ENCODE measurements around the gene SETD1B.

SETD1B gene

GRCh38 chr12:121828306-121828705 lies 24.5 kb downstream of the SETD1B start:
- no peak for TF ChIP-seq CTCF (IDR thresholded peaks at IDR 0.05; ENCODE audit: insufficient read depth, low read depth, low read length, missing control alignments)
- no peak overlapping the region for H3K4me3 ChIP-seq (ENCODE audit: low read depth, low read length)
- no peak for DNase-seq (ENCODE audit: low read depth)

- no peak overlapping the region for H3K4me3 ChIP-seq (ENCODE audit: low read depth, low read length)
- no peak for TF ChIP-seq CTCF (IDR thresholded peaks at IDR 0.05; ENCODE audit: insufficient read depth, low read depth, low read length, missing control alignments)
- DNase-seq (ENCODE audit: low read depth), result no peak
These were observed 25.0 kb downstream of the SETD1B start for GRCh38 chr12:121828826-121829225.

GRCh38 chr12:121829250-121829918 lies 25.6 kb downstream of the SETD1B start:
- TF ChIP-seq CTCF (IDR thresholded peaks at IDR 0.05; ENCODE audit: insufficient read depth, low read depth, low read length, missing control alignments), result no peak
- H3K4me3 ChIP-seq (ENCODE audit: low read depth, low read length), result no peak overlapping the region
- no peak for DNase-seq (ENCODE audit: low read depth)

GRCh38 chr12:121830134-121830533 lies 26.3 kb downstream of the SETD1B start:
- H3K4me3 ChIP-seq (ENCODE audit: low read depth, low read length), result no peak overlapping the region
- no peak for DNase-seq (ENCODE audit: low read depth)
- TF ChIP-seq CTCF (IDR thresholded peaks at IDR 0.05; ENCODE audit: insufficient read depth, low read depth, low read length, missing control alignments), result no peak

- DNase-seq (ENCODE audit: low read depth), result no peak
- no peak for TF ChIP-seq CTCF (IDR thresholded peaks at IDR 0.05; ENCODE audit: insufficient read depth, low read depth, low read length, missing control alignments)
- no peak overlapping the region for H3K4me3 ChIP-seq (ENCODE audit: low read depth, low read length)
These were observed 26.9 kb downstream of the SETD1B start for GRCh38 chr12:121830588-121831265.

- no peak overlapping the region for H3K4me3 ChIP-seq (ENCODE audit: low read depth, low read length)
- TF ChIP-seq CTCF (IDR thresholded peaks at IDR 0.05; ENCODE audit: insufficient read depth, low read depth, low read length, missing control alignments), result no peak
- DNase-seq (ENCODE audit: low read depth), result no peak
These were observed 27.9 kb downstream of the SETD1B start for GRCh38 chr12:121831571-121832245.
